GM12891 (cell line): ENCODE measurements around the gene SERPINI1.

Experiments
- PAX5 ChIP-seq: IDR thresholded peaks from 2 replicates; pipeline ENCODE4 v1.6.1; 2011; ENCODE audit warnings: low read length, moderate library complexity, mild to moderate bottlenecking; ENCODE audit not compliant: insufficient read depth, severe bottlenecking
- POLR2A ChIP-seq: IDR thresholded peaks from 2 replicates; pipeline ENCODE4 v1.6.1; 2011; ENCODE audit warnings: low read depth, low read length, control low read depth
- POLR2AphosphoS5 ChIP-seq: IDR thresholded peaks from 2 replicates; pipeline ENCODE4 v1.6.1; 2011; ENCODE audit warnings: low read depth, low read length, control low read depth
- TAF1 ChIP-seq: IDR thresholded peaks from 2 replicates; pipeline ENCODE4 v1.6.1; 2011; ENCODE audit warnings: low read depth, low read length, control low read depth

DNA sequence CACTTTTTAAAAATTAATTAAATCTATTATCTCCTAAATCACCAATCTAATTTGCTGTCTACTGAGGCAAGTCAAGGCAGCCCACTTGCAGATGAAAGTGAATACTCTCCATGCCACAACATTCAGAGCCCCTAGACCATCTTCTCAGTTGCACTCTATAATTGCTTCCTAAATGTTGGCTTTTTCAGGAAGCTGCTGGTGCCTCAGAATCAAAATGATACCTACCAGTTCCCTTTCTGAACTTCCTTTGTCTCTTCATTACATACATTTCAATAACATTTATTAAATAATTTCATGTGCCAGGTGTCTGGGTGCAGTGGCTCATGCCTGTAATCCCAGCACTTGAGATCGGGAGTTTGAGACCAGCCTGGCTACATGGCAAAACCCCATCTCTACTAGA lies 124.1 kb downstream of the SERPINI1 start:
- TF ChIP-seq POLR2A (no peak), POLR2AphosphoS5 (no peak), TAF1 (no peak), PAX5 (no peak)
